Measurements from ENCODE around the gene NMNAT3.

NMNAT3 gene

DNA sequence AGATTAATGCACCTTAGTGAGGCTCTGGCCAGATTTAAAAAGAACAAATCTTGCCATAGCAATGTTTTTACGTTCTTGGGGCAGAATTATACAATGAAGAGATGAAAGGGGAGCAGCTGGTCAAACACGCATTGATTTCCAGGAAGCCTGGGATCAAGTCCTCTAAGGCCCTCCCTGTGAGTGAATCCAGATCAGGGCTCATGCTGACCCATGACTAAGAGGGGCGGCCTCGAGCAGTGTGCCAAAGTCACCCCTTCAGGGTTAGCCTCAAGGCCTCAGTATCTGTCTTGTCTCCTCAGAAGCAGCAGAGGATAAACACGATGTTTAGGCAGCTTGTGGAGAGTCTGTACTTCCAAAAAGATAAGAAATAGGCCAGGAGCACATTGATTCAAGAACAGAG is 129.0 kb downstream of the NMNAT3 start:
- Histone ChIP-seq H3K9me3 (ENCODE audit: low read depth, low read length) (no peaks in the 10 kb centered on the region), H3K9ac (ENCODE audit: insufficient read length) (no peak overlapping the region), H3K27ac (no peak overlapping the region), H3K4me3 (no peak overlapping the region), H3K36me3 (ENCODE audit: insufficient read depth, low read length) (no peaks in the 10 kb centered on the region)
- DNase-seq (ENCODE audit: low read depth, low spot score), result no peak
- TF ChIP-seq POLR2AphosphoS5 (IDR thresholded peaks at IDR 0.05; ENCODE audit: borderline replicate concordance, low read depth, low read length), result no peak
- no peak for TF ChIP-seq EZH2 (IDR thresholded peaks at IDR 0.05)
- no peak for TF ChIP-seq FOXP2 (optimal IDR thresholded peaks at IDR 0.05; ENCODE audit: control extremely low read depth, extremely low read length, insufficient read depth)

DNA sequence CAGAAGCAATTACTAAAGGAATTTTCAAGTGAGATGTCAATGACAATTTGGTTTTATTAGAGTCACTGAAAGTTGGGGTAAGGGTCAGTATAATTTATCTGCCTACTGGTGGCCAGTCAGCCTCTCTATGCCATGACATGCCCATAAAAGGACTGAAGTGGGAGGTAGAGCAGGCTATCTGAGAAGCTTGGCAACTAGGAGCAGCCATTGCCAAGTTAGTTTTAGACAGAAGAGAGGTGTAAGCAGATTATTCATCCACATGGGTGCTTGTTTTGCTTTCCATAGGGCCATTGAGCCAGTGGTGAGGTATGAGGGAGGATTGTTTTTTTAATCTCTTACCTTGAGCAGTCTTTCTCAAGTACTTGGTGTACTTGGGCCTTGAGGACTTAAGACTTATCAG is 130.1 kb downstream of the NMNAT3 start:
- Histone ChIP-seq H3K9me3 (ENCODE audit: low read depth, low read length) (no peaks in the 10 kb centered on the region), H3K4me3 (no peak overlapping the region), H3K36me3 (ENCODE audit: insufficient read depth, low read length) (no peaks in the 10 kb centered on the region), H3K27ac (no peak overlapping the region), H3K9ac (ENCODE audit: insufficient read length) (no peak overlapping the region)
- DNase-seq (ENCODE audit: low read depth, low spot score), result no peak
- TF ChIP-seq POLR2AphosphoS5 (IDR thresholded peaks at IDR 0.05; ENCODE audit: borderline replicate concordance, low read depth, low read length) (no peak), EZH2 (IDR thresholded peaks at IDR 0.05) (no peak), FOXP2 (optimal IDR thresholded peaks at IDR 0.05; ENCODE audit: control extremely low read depth, extremely low read length, insufficient read depth) (no peak)

GRCh38 chr3:139546772-139547171 is 131.0 kb downstream of the NMNAT3 start:
- no peak overlapping the region for H3K9ac ChIP-seq (ENCODE audit: insufficient read length)
- no peak overlapping the region for H3K27ac ChIP-seq
- no peak for TF ChIP-seq EZH2 (IDR thresholded peaks at IDR 0.05)
- TF ChIP-seq POLR2AphosphoS5 (IDR thresholded peaks at IDR 0.05; ENCODE audit: borderline replicate concordance, low read depth, low read length), result no peak
- no peak for TF ChIP-seq FOXP2 (optimal IDR thresholded peaks at IDR 0.05; ENCODE audit: control extremely low read depth, extremely low read length, insufficient read depth)
- no peaks in the 10 kb centered on the region for H3K9me3 ChIP-seq (ENCODE audit: low read depth, low read length)
- no peak overlapping the region for H3K4me3 ChIP-seq
- H3K36me3 ChIP-seq (ENCODE audit: insufficient read depth, low read length), result no peaks in the 10 kb centered on the region
- DNase-seq (ENCODE audit: low read depth, low spot score), result no peak

- H3K9me3 ChIP-seq (ENCODE audit: low read depth, low read length), result no peaks in the 10 kb centered on the region
- no peak overlapping the region for H3K4me3 ChIP-seq
- H3K27ac ChIP-seq, result no peak overlapping the region
- TF ChIP-seq EZH2 (IDR thresholded peaks at IDR 0.05) (no peak), POLR2AphosphoS5 (IDR thresholded peaks at IDR 0.05; ENCODE audit: borderline replicate concordance, low read depth, low read length) (no peak), FOXP2 (optimal IDR thresholded peaks at IDR 0.05; ENCODE audit: control extremely low read depth, extremely low read length, insufficient read depth) (no peak)
- H3K36me3 ChIP-seq (ENCODE audit: insufficient read depth, low read length), result no peaks in the 10 kb centered on the region
- H3K9ac ChIP-seq (ENCODE audit: insufficient read length), result no peak overlapping the region
- no peak for DNase-seq (ENCODE audit: low read depth, low spot score)
Measured at GRCh38 chr3:139541532-139542288, 136.1 kb downstream of the NMNAT3 start.

DNA sequence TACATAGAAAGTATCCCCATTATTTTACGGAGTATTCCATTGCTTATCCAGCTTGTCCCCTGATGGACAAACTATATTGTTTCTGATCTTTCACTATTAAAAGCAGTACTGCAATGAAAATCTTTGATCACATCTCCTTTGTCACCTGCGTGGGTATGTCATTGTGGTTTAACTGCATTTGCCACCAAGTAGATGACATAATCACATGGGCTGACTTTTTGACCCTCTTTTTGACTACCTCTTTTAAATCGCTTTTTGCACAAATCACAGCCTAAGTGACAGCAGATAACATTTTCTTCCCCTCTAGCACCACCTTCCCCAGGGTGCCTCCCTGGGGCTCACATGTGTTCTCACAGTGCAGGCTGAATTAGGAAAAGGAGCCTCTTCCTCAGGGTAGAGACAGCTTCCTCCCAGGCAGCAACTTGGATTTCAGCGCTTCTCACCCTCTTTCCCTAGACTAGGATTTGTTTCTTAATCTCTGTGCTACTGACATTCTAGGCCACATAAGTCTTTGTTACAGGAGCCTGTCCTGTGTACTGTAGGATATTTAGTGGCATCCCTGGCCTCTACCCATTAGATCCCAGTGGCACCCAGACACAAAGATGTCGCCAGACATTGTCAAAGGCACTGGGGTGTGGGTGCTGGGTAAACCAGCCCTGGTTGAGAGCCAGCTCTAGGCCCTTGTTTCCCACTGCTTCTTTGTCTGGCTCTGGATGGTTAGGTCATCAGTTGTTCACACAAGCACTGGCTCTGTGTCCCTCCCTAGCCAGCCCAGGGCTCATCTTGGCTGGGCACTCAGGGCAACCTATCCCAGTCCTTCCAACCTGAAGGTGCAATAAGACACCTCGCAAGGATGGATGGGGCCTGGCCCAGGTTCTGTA is 136.9 kb downstream of the NMNAT3 start:
- peak overlapping the region; percentile 75 for H3K4me3 ChIP-seq
- TF ChIP-seq POLR2AphosphoS5 (IDR thresholded peaks at IDR 0.05; ENCODE audit: borderline replicate concordance, low read depth, low read length), result no peak
- peak; percentile 70 for DNase-seq (ENCODE audit: low read depth, low spot score)
- H3K36me3 ChIP-seq (ENCODE audit: insufficient read depth, low read length), result no peaks in the 10 kb centered on the region
- H3K27ac ChIP-seq, result 0 out of 2 replicates have a peak overlapping the region, but pooled peaks have one; percentile 47
- no peak overlapping the region for H3K9ac ChIP-seq (ENCODE audit: insufficient read length)
- no peaks in the 10 kb centered on the region for H3K9me3 ChIP-seq (ENCODE audit: low read depth, low read length)

GRCh38 chr3:139538733-139539132 is 139.0 kb downstream of the NMNAT3 start:
- Histone ChIP-seq H3K9me3 (ENCODE audit: low read depth, low read length) (no peaks in the 10 kb centered on the region), H3K36me3 (ENCODE audit: insufficient read depth, low read length) (no peaks in the 10 kb centered on the region), H3K4me3 (no peak overlapping the region), H3K27ac (no peak overlapping the region), H3K9ac (ENCODE audit: insufficient read length) (no peak overlapping the region)
- no peak for DNase-seq (ENCODE audit: low read depth, low spot score)
- TF ChIP-seq POLR2AphosphoS5 (IDR thresholded peaks at IDR 0.05; ENCODE audit: borderline replicate concordance, low read depth, low read length) (no peak), EZH2 (IDR thresholded peaks at IDR 0.05) (no peak), FOXP2 (optimal IDR thresholded peaks at IDR 0.05; ENCODE audit: control extremely low read depth, extremely low read length, insufficient read depth) (no peak)

DNA sequence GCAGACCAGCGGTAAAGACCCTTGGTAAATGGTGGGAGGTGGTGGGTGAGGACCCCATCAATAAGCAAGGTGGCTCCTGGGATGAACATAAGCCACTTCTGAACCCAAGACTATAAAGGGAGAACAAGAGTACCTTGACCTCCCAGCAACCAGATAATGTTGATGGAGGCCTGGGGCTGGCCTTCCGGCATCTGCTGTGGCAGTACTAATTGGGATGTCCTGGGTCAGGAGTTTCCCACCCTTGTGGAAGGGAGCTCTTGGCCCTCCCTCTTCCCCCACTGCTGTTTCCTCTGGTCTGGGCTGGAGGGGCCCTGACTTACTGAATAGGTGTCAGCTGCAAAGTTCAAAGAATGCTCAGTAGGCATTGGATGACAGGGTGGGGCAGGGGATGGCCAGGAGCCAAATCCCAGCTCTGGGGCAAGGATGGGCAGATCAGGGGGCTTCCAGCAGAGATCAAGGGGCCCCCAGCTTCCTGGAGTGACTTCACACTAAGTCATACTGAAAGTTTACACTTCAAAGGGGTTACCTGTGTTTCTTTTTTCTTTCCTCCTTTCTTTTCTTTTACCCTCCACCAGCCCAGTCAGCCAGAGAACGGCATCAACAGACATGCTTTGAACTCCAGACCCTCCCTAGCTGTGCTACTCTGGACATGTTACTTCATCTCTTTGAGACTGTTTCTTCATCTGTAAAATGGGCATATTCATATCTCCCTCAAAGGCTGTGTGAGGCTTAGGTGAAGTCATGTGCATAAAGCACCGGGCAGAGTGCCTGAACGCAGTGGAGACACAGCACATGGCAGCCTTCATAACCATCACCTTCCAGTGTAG is 139.8 kb downstream of the NMNAT3 start:
- DNase-seq (ENCODE audit: low read depth, low spot score), result no peak
- Histone ChIP-seq H3K27ac (no peak overlapping the region), H3K36me3 (ENCODE audit: insufficient read depth, low read length) (no peaks in the 10 kb centered on the region), H3K9ac (ENCODE audit: insufficient read length) (no peak overlapping the region), H3K4me3 (no peak overlapping the region), H3K9me3 (ENCODE audit: low read depth, low read length) (no peaks in the 10 kb centered on the region)
- TF ChIP-seq EZH2 (IDR thresholded peaks at IDR 0.05), result no peak
- TF ChIP-seq FOXP2 (optimal IDR thresholded peaks at IDR 0.05; ENCODE audit: control extremely low read depth, extremely low read length, insufficient read depth), result no peak
- no peak for TF ChIP-seq POLR2AphosphoS5 (IDR thresholded peaks at IDR 0.05; ENCODE audit: borderline replicate concordance, low read depth, low read length)

- Histone ChIP-seq H3K27ac (no peak overlapping the region), H3K9me3 (ENCODE audit: low read depth, low read length) (no peaks in the 10 kb centered on the region), H3K4me3 (no peak overlapping the region), H3K9ac (ENCODE audit: insufficient read length) (no peak overlapping the region), H3K36me3 (ENCODE audit: insufficient read depth, low read length) (no peaks in the 10 kb centered on the region)
- DNase-seq (ENCODE audit: low read depth, low spot score), result no peak
- TF ChIP-seq EZH2 (IDR thresholded peaks at IDR 0.05) (no peak), FOXP2 (optimal IDR thresholded peaks at IDR 0.05; ENCODE audit: control extremely low read depth, extremely low read length, insufficient read depth) (no peak), POLR2AphosphoS5 (IDR thresholded peaks at IDR 0.05; ENCODE audit: borderline replicate concordance, low read depth, low read length) (no peak)
Measured at GRCh38 chr3:139537361-139537760, 140.4 kb downstream of the NMNAT3 start.

Data from SK-N-MC (cell line).